Progenitor cell of endocrine pancreas (in vitro differentiated cells): ENCODE data around the gene SP110. TPM values are rescaled to one million over a fixed set of nuclear protein-coding genes. Genes with fewer than 3 reads are reported as not detected.

Source experiments
- DNase-seq: peaks from one replicate; pipeline ENCODE4 v3.0.0; 2021; ENCODE audit warnings: low spot score; ENCODE audit not compliant: unreplicated experiment
- H3K27ac Mint-ChIP-seq: 2 replicates; pipeline ENCODE4 v1.8.0; 2021; ENCODE audit warnings: mild to moderate bottlenecking, moderate library complexity, mixed read lengths
- H3K27me3 Mint-ChIP-seq: 2 replicates; pipeline ENCODE4 v1.8.0; 2021; ENCODE audit warnings: mixed read lengths
- H3K36me3 Mint-ChIP-seq: 2 replicates; pipeline ENCODE4 v1.8.0; 2022; ENCODE audit warnings: mixed read lengths; ENCODE audit not compliant: insufficient read depth
- H3K4me1 Mint-ChIP-seq: 2 replicates; pipeline ENCODE4 v1.8.0; 2021; ENCODE audit warnings: low read depth, mixed read lengths
- H3K4me3 Mint-ChIP-seq: 2 replicates; pipeline ENCODE4 v1.8.0; 2021; ENCODE audit warnings: low read depth, mild to moderate bottlenecking, moderate library complexity, mixed read lengths
- H3K9me3 Mint-ChIP-seq: 2 replicates; pipeline ENCODE4 v1.8.0; 2021; ENCODE audit warnings: low read depth, mixed read lengths
- CTCF ChIP-seq: fragments of 200-600 bp; sonication (generic); IDR thresholded peaks from one replicate; pipeline ENCODE4 v1.5.0; 2021; ENCODE audit warnings: antibody characterized with exemption, mild to moderate bottlenecking; ENCODE audit not compliant: unreplicated experiment
- total RNA-seq: library from RNA; stranded (reverse); gene quantifications from 2 replicates; pipeline ENCODE4 v1.2.1, GENCODE V29; 2021

SP110 gene
- total RNA-seq, 1 donor from 2014 or later: 5.8 TPM

GRCh38 chr2:230262246-230262645, 42.5 kb upstream of the SP110 start:
- Mint-ChIP-seq H3K4me1 (no peaks in the 10 kb centered on the region), H3K27me3 (no peaks in the 10 kb centered on the region), H3K36me3 (no peaks in the 10 kb centered on the region), H3K27ac (no peak overlapping the region), H3K9me3 (peaks cover 28% of the 10 kb centered on the region), H3K4me3 (no peak overlapping the region)
- no peak for TF ChIP-seq CTCF
- DNase-seq: no peak

DNA sequence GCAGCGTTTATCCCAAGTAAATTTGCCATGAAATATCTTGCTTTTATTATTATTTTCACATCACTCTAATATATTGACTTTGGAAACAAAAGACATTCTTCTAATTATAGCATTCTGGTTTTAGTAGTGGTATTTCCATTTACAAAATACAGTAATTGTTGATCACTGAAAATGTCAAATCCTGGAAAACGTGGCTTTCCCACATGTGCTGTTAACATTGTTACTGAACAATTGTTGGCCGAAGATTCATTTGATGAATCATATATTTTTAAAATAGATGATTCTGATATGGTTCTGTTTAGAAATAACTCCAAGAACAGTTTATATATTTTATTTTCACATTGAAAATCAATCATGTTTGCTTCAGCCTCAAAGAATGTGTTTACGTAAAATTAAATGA, 38.7 kb upstream of the SP110 start:
- peaks cover 28% of the 10 kb centered on the region for H3K9me3 Mint-ChIP-seq
- no peak overlapping the region for H3K27ac Mint-ChIP-seq

GRCh38 chr2:230256733-230257332, 37.0 kb upstream of the SP110 start:
- no peak for TF ChIP-seq CTCF
- no peaks in the 10 kb centered on the region for H3K27me3 Mint-ChIP-seq
- H3K4me3 Mint-ChIP-seq: no peak overlapping the region
- H3K27ac Mint-ChIP-seq: no peak overlapping the region
- H3K4me1 Mint-ChIP-seq: no peaks in the 10 kb centered on the region
- H3K36me3 Mint-ChIP-seq: no peaks in the 10 kb centered on the region
- no peak for DNase-seq
- peaks cover 19% of the 10 kb centered on the region for H3K9me3 Mint-ChIP-seq

More for the DNA sequence above, 38.7 kb upstream of the SP110 start:
- Mint-ChIP-seq H3K36me3 (no peaks in the 10 kb centered on the region), H3K4me3 (no peak overlapping the region), H3K4me1 (no peaks in the 10 kb centered on the region), H3K27me3 (no peaks in the 10 kb centered on the region)
- no peak for DNase-seq
- TF ChIP-seq CTCF: no peak

DNA sequence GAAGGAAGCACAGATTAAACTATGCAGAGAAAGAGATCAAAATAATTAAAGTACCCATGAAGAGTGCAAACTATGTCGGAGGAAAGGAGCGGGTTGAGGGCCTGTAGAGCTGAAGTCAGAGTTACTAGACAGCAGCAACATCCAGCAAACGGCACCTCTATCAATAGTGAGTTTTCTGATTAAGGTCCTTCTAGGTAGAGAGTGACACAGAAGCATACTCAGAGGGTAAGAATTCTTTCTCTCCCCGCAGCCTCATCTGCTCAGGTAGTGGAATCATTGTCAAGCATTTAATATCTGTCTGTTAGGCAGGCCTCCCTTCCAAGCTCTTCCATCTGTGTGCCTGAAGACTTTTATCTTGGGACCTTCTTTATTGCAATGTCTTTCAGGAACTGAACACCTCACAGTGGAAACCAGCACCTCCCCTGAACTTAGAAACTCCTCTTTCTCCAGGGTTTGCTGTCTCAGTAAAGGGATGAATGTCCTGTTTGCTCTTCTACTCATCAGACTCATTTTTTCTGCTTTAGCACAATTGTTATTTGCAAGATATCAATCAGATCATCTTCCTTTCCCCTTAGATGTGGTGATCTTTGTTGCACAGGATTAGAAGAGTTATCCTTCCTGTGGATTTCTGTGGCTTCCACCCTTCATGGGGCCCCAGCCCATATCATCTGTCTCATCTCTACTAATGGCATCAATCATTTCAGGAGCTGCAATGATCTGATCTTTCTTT, 34.5 kb upstream of the SP110 start:
- TF ChIP-seq CTCF: no peak
- DNase-seq: no peak
- Mint-ChIP-seq H3K9me3 (no peaks in the 10 kb centered on the region), H3K4me3 (no peak overlapping the region), H3K27me3 (no peaks in the 10 kb centered on the region), H3K4me1 (no peaks in the 10 kb centered on the region), H3K36me3 (no peaks in the 10 kb centered on the region), H3K27ac (no peak overlapping the region)

- Mint-ChIP-seq H3K9me3 (no peaks in the 10 kb centered on the region), H3K4me3 (no peak overlapping the region), H3K4me1 (no peaks in the 10 kb centered on the region), H3K36me3 (no peaks in the 10 kb centered on the region), H3K27ac (no peak overlapping the region), H3K27me3 (no peaks in the 10 kb centered on the region)
- TF ChIP-seq CTCF: no peak
- DNase-seq: no peak
These were observed 30.4 kb upstream of the SP110 start for GRCh38 chr2:230250231-230250630.
